Anterior cingulate cortex (tissue), 58 donors: Measurements from ENCODE around the gene KIFBP.
A peak's percentile ranks its signal among the peaks of the same experiment; 100 is the strongest.

Experiments used
- DNase-seq, 58 donors: peaks; one replicate each; lab custom pipeline; 2025; lab: John Stamatoyannopoulos, UW

Gene KIFBP

GRCh38 chr10:69047111-69047832 lies 58.7 kb downstream of the KIFBP start:
- no peak for DNase-seq

- DNase-seq: peak in 14 of 58 donors; percentile 7 to 33 (median 14)
These were observed 59.5 kb downstream of the KIFBP start for GRCh38 chr10:69048103-69048502.

- DNase-seq: peak in 1 of 58 donors; percentile 13
These were observed 61.0 kb downstream of the KIFBP start for GRCh38 chr10:69049566-69049961.

- DNase-seq: peak in 12 of 58 donors; percentile 6 to 31 (median 12)
These were observed 62.7 kb downstream of the KIFBP start for GRCh38 chr10:69051303-69051702.

- peak in 9 of 58 donors; percentile 4 to 14 (median 7) for DNase-seq
These were observed 63.3 kb downstream of the KIFBP start for GRCh38 chr10:69051710-69052487.

GRCh38 chr10:69052736-69053135 lies 64.1 kb downstream of the KIFBP start:
- no peak for DNase-seq

- no peak for DNase-seq
These were observed 66.6 kb downstream of the KIFBP start for GRCh38 chr10:69055241-69055640.

- DNase-seq: peak in 2 of 58 donors; percentile 3
These were observed 67.5 kb downstream of the KIFBP start for GRCh38 chr10:69056129-69056528.

- no peak for DNase-seq
These were observed 68.1 kb downstream of the KIFBP start for GRCh38 chr10:69056536-69057260.

- DNase-seq: peak in 24 of 58 donors; percentile 4 to 51 (median 22)
These were observed 68.8 kb downstream of the KIFBP start for GRCh38 chr10:69057261-69057950.

GRCh38 chr10:69057951-69058297 lies 69.3 kb downstream of the KIFBP start:
- DNase-seq: no peak

- DNase-seq: no peak
These were observed 71.7 kb downstream of the KIFBP start for GRCh38 chr10:69060127-69060798.

GRCh38 chr10:69061305-69062161 lies 72.9 kb downstream of the KIFBP start:
- peak in 8 of 58 donors; percentile 7 to 74 (median 25) for DNase-seq

GRCh38 chr10:69062901-69063300 lies 74.3 kb downstream of the KIFBP start:
- no peak for DNase-seq

- DNase-seq: no peak
These were observed 76.2 kb downstream of the KIFBP start for GRCh38 chr10:69064762-69065328.

- peak in 1 of 58 donors; percentile 9 for DNase-seq
These were observed 77.1 kb downstream of the KIFBP start for GRCh38 chr10:69065406-69066361.
